IPS-NIHi11 (cell line): ENCODE data around the gene LHFPL3.
A peak's percentile ranks its signal among the peaks of the same experiment; 100 is the strongest.

ENCODE experiments used
- DNase-seq: peaks from one replicate; pipeline ENCODE4 v3.0.0; 2012; ENCODE audit warnings: mixed read lengths, low spot score

Gene LHFPL3

GRCh38 chr7:104371216-104371979 is 43.0 kb downstream of the LHFPL3 start:
- no peak for DNase-seq

GRCh38 chr7:104371980-104372357 is 43.6 kb downstream of the LHFPL3 start:
- no peak for DNase-seq

GRCh38 chr7:104382616-104383015 is 54.2 kb downstream of the LHFPL3 start:
- DNase-seq: no peak

- no peak for DNase-seq
Observed at GRCh38 chr7:104386943-104387342, 58.5 kb downstream of the LHFPL3 start.

- DNase-seq: no peak
Observed at GRCh38 chr7:104388222-104388621, 59.8 kb downstream of the LHFPL3 start.

GRCh38 chr7:104395162-104395561 is 66.8 kb downstream of the LHFPL3 start:
- no peak for DNase-seq

GRCh38 chr7:104397442-104397841 is 69.0 kb downstream of the LHFPL3 start:
- peak; percentile 22 for DNase-seq

- no peak for DNase-seq
Observed at GRCh38 chr7:104408371-104408770, 80.0 kb downstream of the LHFPL3 start.

GRCh38 chr7:104410742-104411141 is 82.3 kb downstream of the LHFPL3 start:
- DNase-seq: no peak

GRCh38 chr7:104412911-104413310 is 84.5 kb downstream of the LHFPL3 start:
- no peak for DNase-seq

GRCh38 chr7:104414216-104414615 is 85.8 kb downstream of the LHFPL3 start:
- DNase-seq: no peak

- no peak for DNase-seq
Observed at GRCh38 chr7:104415700-104416099, 87.3 kb downstream of the LHFPL3 start.

- no peak for DNase-seq
Observed at GRCh38 chr7:104416866-104417393, 88.5 kb downstream of the LHFPL3 start.

- DNase-seq: peak; percentile 17
Observed at GRCh38 chr7:104431930-104432329, 103.5 kb downstream of the LHFPL3 start.

GRCh38 chr7:104434129-104434528 is 105.7 kb downstream of the LHFPL3 start:
- DNase-seq: no peak

GRCh38 chr7:104442481-104442880 is 114.1 kb downstream of the LHFPL3 start:
- no peak for DNase-seq

GRCh38 chr7:104444017-104444416 is 115.6 kb downstream of the LHFPL3 start:
- DNase-seq: no peak

GRCh38 chr7:104445393-104445792 is 117.0 kb downstream of the LHFPL3 start:
- no peak for DNase-seq

GRCh38 chr7:104450861-104451260 is 122.5 kb downstream of the LHFPL3 start:
- no peak for DNase-seq

GRCh38 chr7:104453190-104453589 is 124.8 kb downstream of the LHFPL3 start:
- DNase-seq: peak; percentile 5

- DNase-seq: no peak
Observed at GRCh38 chr7:104458875-104459274, 130.5 kb downstream of the LHFPL3 start.

GRCh38 chr7:104469166-104469820 is 140.9 kb downstream of the LHFPL3 start:
- DNase-seq: no peak

GRCh38 chr7:104480529-104480928 is 152.1 kb downstream of the LHFPL3 start:
- DNase-seq: no peak
